K562 (cell line): ENCODE data around the gene HNRNPA3. TPM values are rescaled to one million over a fixed set of nuclear protein-coding genes. Genes with fewer than 3 reads are reported as not detected.
A peak's percentile ranks its signal among the peaks of the same experiment; 100 is the strongest.

Source experiments
- ATF1 ChIP-seq, 2 experiments: fragments of 450-650 bp in 1 of 2; IDR thresholded peaks; 2 replicates each; pipeline ENCODE4 v1.6.1; 2016; ENCODE audit warnings: missing compliant biosample characterization in 1 of 2, missing genetic modification characterization in 1 of 2
- CHD2 ChIP-seq: IDR thresholded peaks from 2 replicates; pipeline ENCODE4 v1.6.1; 2011; ENCODE audit warnings: low read depth, low read length
- CREM ChIP-seq: IDR thresholded peaks from 2 replicates; pipeline ENCODE4 v1.6.1; 2014; ENCODE audit warnings: antibody characterized with exemption, low read depth
- DPF2 ChIP-seq: fragments of 450-650 bp; IDR thresholded peaks from 2 replicates; pipeline ENCODE4 v1.6.1; 2016
- FOS ChIP-seq: IDR thresholded peaks from 3 replicates; pipeline ENCODE4 v1.6.1; 2011; ENCODE audit not compliant: insufficient read length; ENCODE audit errors: extremely low read depth
- HMG20B ChIP-seq: fragments of 250-450 bp; sonication (Bioruptor Pico); IDR thresholded peaks from 2 replicates; pipeline ENCODE4 v1.5.0; 2021; ENCODE audit warnings: mild to moderate bottlenecking
- MEIS2 ChIP-seq: fragments of 450-650 bp; IDR thresholded peaks from 2 replicates; pipeline ENCODE4 v1.6.1; 2014; ENCODE audit warnings: mild to moderate bottlenecking; ENCODE audit not compliant: partially characterized antibody
- ZNF140 ChIP-seq: fragments of 250-450 bp; sonication (Bioruptor Pico); IDR thresholded peaks from 2 replicates; pipeline ENCODE4 v1.8.0; 2021; ENCODE audit warnings: moderate library complexity, mild to moderate bottlenecking, inconsistent platforms
- ZNF561 ChIP-seq: fragments of 450-650 bp; formaldehyde crosslinking; conservative IDR thresholded peaks from 2 replicates; pipeline ENCODE4 v1.4.0; 2020; ENCODE audit warnings: mild to moderate bottlenecking, moderate library complexity
- polyA plus RNA-seq, 8 experiments: library from polyadenylated mRNA; depleted of rRNA in 4 of 8; stranded (reverse) in 5 of 8; unstranded in 3 of 8; fragments of >200 nt; fragmentation: Nextera tagmentation in 2 of 8; fragmentation: Illumina TruSeq in 1 of 8; extraction: Ambion mirVana in 2 of 8; extraction: Trizol in 1 of 8; gene quantifications; 2 replicates each; pipeline versions ENCODE4 v1.2.1 to v1.2.3, GENCODE V29; 2011 to 2014; ENCODE audit warnings: inconsistent platforms in 1 of 8, missing spikeins in 1 of 8
- total RNA-seq, 7 experiments: library from RNA; depleted of rRNA in 6 of 7; stranded (reverse); fragments of >200 nt in 6 of 7; fragmentation: Illumina TruSeq in 2 of 7; extraction: Trizol in 2 of 7; gene quantifications; 2 replicates each; pipeline versions ENCODE4 v1.2.1 to v1.2.3, GENCODE V29; 2011 to 2021; ENCODE audit warnings: low replicate concordance in 1 of 7
- TF ChIP-seq, protein P1 (sequence below): fragments of 450-650 bp; IDR thresholded peaks from 2 replicates; pipeline ENCODE4 v1.6.1; 2014; ENCODE audit warnings: low read depth, mild to moderate bottlenecking, moderate library complexity, borderline replicate concordance
- TF ChIP-seq, protein P2 (sequence below): fragments of 450-650 bp; IDR thresholded peaks from one replicate; pipeline ENCODE4 v1.6.1; 2018; ENCODE audit warnings: mild to moderate bottlenecking, moderate library complexity; ENCODE audit not compliant: partially characterized antibody
- TF ChIP-seq, protein P3 (sequence below): sonication (generic); formaldehyde crosslinking; IDR thresholded peaks from 2 replicates; pipeline ENCODE4 v1.8.1; 2023; ENCODE audit warnings: mild to moderate bottlenecking, missing genetic modification reagents

Gene HNRNPA3
- total and polyA plus RNA-seq, 9 of the 15 experiments (the other 6 are each of a cell fraction or from before 2014, with no cell fraction given) = 72.8 to 428 (median 192) TPM

DNA sequence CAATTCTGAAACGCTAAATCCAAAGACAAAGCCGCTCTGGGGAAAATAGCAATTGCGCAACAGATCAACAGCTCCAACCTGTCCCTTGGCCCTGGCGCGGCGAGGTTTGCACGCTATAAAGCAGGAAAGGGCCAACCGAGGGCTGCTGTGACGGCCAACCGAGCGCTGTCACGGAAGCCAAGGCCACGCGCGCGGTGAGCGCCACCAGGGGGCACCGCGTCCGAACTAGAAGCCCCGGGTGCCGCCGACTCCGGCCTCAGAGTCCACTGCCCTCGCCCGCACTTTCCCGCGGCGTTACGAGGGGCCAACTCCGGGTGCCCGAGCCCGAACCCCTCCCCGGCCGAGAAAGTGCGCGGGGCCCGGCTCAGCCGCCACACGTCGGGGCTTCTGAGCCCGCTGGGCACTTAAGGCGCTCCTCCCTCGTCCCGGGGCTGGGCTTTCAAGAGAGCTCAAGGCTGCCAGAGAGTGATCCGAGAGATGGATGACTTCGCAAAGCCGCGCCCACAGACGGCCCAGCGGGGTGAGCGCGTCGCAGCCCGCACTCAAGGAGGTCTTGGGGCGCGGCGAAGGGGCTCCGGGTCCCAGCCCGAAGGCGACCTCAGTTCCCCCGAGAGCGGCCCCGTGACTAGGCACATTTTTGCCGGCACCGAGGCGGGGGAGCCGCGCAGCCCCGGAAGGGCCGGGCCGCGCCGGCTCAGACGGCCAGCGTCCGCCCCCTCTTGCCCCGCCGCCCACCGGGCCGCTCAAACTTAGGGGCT lies 51.0 kb downstream of the HNRNPA3 start (continued):
- TF ChIP-seq, protein P1, sequence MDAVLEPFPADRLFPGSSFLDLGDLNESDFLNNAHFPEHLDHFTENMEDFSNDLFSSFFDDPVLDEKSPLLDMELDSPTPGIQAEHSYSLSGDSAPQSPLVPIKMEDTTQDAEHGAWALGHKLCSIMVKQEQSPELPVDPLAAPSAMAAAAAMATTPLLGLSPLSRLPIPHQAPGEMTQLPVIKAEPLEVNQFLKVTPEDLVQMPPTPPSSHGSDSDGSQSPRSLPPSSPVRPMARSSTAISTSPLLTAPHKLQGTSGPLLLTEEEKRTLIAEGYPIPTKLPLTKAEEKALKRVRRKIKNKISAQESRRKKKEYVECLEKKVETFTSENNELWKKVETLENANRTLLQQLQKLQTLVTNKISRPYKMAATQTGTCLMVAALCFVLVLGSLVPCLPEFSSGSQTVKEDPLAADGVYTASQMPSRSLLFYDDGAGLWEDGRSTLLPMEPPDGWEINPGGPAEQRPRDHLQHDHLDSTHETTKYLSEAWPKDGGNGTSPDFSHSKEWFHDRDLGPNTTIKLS = peak; percentile 50; the same call in 1 of the 2 replicates
- TF ChIP-seq ZNF561 (no peak), CREM (peak; percentile 95), ZNF140 (CRISPR knock-in tag) (no peak), FOS (no peak), MEIS2 (peak; percentile 86), ATF1 (CRISPR knock-in tag; IDR thresholded peaks at IDR 0.05) (no peak; the same call in 1 of the 2 replicates), ATF1 (tag; IDR thresholded peaks at IDR 0.05) (peak; percentile 90), HMG20B (CRISPR knock-in tag) (no peak), CHD2 (peak; percentile 46), DPF2 (peak; percentile 76)
- TF ChIP-seq, protein P2, sequence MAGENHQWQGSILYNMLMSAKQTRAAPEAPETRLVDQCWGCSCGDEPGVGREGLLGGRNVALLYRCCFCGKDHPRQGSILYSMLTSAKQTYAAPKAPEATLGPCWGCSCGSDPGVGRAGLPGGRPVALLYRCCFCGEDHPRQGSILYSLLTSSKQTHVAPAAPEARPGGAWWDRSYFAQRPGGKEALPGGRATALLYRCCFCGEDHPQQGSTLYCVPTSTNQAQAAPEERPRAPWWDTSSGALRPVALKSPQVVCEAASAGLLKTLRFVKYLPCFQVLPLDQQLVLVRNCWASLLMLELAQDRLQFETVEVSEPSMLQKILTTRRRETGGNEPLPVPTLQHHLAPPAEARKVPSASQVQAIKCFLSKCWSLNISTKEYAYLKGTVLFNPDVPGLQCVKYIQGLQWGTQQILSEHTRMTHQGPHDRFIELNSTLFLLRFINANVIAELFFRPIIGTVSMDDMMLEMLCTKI = no peak
- TF ChIP-seq, protein P3, sequence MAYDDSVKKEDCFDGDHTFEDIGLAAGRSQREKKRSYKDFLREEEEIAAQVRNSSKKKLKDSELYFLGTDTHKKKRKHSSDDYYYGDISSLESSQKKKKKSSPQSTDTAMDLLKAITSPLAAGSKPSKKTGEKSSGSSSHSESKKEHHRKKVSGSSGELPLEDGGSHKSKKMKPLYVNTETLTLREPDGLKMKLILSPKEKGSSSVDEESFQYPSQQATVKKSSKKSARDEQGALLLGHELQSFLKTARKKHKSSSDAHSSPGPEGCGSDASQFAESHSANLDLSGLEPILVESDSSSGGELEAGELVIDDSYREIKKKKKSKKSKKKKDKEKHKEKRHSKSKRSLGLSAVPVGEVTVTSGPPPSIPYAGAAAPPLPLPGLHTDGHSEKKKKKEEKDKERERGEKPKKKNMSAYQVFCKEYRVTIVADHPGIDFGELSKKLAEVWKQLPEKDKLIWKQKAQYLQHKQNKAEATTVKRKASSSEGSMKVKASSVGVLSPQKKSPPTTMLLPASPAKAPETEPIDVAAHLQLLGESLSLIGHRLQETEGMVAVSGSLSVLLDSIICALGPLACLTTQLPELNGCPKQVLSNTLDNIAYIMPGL = peak; percentile 100
